Activated naive CD4-positive, alpha-beta T cell treated with anti-CD3 and anti-CD28 coated beads, Interleukin-2, amount 50 U/mL, for 24 hours (primary cell): ENCODE data around the gene PGM2.
"Not testable (repeated sequence)": the region's sequence is repeated elsewhere in the genome, so short reads cannot be mapped to it uniquely, and the experiment has no call there.

Experiments used
- H3K27ac Mint-ChIP-seq: one replicate; pipeline ENCODE4 v1.8.0; 2021; ENCODE audit warnings: mild to moderate bottlenecking, mixed read lengths
- H3K27me3 Mint-ChIP-seq: one replicate; pipeline ENCODE4 v1.8.0; 2021; ENCODE audit warnings: mixed read lengths
- H3K36me3 Mint-ChIP-seq: one replicate; pipeline ENCODE4 v1.8.0; 2021; ENCODE audit warnings: mixed read lengths
- H3K4me1 Mint-ChIP-seq: one replicate; pipeline ENCODE4 v1.8.0; 2021; ENCODE audit warnings: mixed read lengths
- H3K4me3 Mint-ChIP-seq: one replicate; pipeline ENCODE4 v1.8.0; 2021; ENCODE audit warnings: mild to moderate bottlenecking, mixed read lengths
- H3K9me3 Mint-ChIP-seq: one replicate; pipeline ENCODE4 v1.8.0; 2021; ENCODE audit warnings: mixed read lengths

The PGM2 gene

DNA sequence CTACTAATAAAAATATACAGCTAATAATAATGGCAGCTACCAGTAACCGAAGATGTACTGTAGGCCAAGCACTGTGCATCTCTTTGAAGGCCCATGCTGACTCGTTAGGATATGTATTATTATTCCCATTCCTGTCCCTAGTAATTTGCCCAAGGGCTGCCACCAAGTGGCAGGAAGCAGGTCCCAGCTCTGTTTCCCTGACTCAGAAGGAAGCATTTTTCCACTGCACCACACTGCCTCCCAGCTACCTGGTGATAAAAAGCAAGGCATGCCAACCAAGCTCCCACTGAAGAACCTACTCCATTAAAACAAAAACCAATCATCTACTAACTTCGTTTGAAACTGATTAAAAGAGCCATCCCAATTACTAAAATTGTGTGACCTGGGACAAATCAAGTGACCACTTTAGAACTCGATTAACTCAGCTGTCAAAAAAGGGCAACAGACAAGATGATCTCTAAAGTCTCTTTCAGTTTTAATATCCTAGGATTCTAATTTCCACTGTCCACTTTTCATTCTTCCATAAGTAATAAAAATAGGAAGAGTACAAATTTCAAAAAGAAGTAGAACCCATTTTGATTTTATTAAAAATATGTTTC is 24.3 kb upstream of the PGM2 start:
- H3K4me1 Mint-ChIP-seq = no peaks in the 10 kb centered on the region
- no peaks in the 10 kb centered on the region for H3K9me3 Mint-ChIP-seq
- H3K27ac Mint-ChIP-seq = no peak overlapping the region
- no peak overlapping the region for H3K4me3 Mint-ChIP-seq
- no peaks in the 10 kb centered on the region for H3K27me3 Mint-ChIP-seq
- no peaks in the 10 kb centered on the region for H3K36me3 Mint-ChIP-seq

DNA sequence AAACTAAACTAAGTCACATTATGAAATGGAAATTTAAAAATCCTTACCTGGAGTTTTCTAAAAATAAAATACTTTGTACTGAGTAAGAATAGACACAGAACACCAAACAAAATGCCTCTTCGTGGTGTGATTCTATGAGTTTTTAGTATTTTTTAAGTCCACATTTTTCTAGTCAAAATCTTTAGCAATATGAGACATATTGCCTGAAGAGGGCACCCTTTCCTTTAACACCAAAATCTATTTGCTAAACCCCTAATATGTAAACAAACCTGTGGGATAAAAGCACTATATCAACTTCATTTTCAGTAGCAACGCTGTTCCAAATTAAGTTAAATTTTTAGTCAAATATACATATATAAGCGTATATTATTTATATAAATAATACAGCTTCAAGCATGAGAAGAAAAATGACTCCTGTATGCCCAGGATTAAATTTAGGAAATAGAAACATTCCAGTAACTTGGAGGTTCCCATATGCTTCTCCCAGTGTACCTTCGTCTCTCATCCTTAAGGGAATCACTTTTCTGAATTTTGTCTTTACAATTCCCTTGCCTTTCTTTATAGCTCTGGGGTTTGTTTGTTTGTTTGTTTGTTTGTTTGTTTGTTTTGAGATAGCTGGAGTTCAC is 23.0 kb upstream of the PGM2 start:
- no peak overlapping the region for H3K4me3 Mint-ChIP-seq
- no peaks in the 10 kb centered on the region for H3K4me1 Mint-ChIP-seq
- no peak overlapping the region for H3K27ac Mint-ChIP-seq
- H3K9me3 Mint-ChIP-seq = no peaks in the 10 kb centered on the region
- no peaks in the 10 kb centered on the region for H3K27me3 Mint-ChIP-seq
- H3K36me3 Mint-ChIP-seq = no peaks in the 10 kb centered on the region

DNA sequence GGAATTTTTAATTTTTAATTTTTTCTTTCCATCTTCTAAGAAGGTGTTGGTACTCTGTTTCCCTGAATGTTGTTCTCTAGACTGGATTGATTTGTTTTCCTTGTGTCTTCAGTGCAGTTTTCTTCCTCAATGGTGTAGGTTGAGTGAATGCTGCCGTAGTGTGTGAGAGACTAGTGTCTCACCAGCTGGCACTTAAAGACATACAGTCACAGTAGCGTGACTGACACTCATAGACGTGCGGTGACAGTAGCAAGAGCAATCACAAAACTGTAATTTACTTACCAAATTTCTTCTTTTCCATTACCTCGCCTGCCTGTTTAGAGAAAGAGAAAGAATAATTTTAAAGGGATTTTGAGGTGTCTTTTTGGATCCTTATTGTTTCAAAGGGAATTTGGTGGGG is 21.4 kb upstream of the PGM2 start:
- Mint-ChIP-seq H3K27me3 (no peaks in the 10 kb centered on the region), H3K4me3 (no peak overlapping the region), H3K27ac (no peak overlapping the region), H3K9me3 (no peaks in the 10 kb centered on the region), H3K4me1 (no peaks in the 10 kb centered on the region), H3K36me3 (no peaks in the 10 kb centered on the region)

DNA sequence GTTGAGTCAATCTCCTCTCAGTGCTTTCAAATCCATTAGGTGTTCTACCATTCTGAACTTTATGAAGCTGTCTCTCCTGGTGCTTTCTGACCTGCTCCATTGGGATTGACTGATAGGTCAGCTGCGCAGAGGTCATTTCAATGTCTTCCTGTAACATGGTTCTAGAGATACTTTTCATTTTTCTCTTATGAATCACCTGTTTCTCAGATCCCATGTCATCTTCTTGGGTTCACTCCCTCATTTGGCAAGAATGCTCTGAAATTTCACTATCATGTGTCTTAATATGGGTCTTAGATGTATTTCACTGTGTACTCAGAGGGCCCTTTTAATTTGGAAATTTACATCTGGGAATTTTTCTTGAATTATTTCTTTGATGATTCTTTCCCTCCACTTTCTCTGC is 13.8 kb upstream of the PGM2 start:
- H3K4me3 Mint-ChIP-seq = no peak overlapping the region
- no peaks in the 10 kb centered on the region for H3K27me3 Mint-ChIP-seq
- peaks cover 26% of the 10 kb centered on the region for H3K4me1 Mint-ChIP-seq
- H3K27ac Mint-ChIP-seq = no peak overlapping the region
- no peaks in the 10 kb centered on the region for H3K9me3 Mint-ChIP-seq
- no peaks in the 10 kb centered on the region for H3K36me3 Mint-ChIP-seq

DNA sequence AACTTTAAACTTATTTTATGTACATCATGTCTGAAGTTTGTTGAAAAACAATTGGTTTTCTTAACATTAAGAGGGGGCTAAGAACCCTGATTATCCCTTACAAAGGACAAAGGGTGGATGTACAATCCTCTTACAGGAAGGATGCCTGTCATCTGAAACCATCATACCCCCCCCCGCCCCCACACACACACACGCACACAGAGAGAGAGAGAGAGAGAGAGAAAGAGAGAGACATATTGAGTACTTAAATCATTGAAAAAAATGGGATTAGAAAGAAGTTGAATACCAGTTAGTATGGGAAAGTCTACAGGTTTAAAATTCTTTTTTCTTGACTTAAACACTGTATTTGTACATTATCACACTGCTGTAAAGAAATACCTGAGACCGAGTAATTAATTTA is 10.9 kb upstream of the PGM2 start:
- Mint-ChIP-seq H3K36me3 (no peaks in the 10 kb centered on the region), H3K27me3 (no peaks in the 10 kb centered on the region), H3K4me3 (peak overlapping the region; percentile 43), H3K27ac (peak overlapping the region; percentile 85), H3K9me3 (no peaks in the 10 kb centered on the region), H3K4me1 (peaks cover 26% of the 10 kb centered on the region)

DNA sequence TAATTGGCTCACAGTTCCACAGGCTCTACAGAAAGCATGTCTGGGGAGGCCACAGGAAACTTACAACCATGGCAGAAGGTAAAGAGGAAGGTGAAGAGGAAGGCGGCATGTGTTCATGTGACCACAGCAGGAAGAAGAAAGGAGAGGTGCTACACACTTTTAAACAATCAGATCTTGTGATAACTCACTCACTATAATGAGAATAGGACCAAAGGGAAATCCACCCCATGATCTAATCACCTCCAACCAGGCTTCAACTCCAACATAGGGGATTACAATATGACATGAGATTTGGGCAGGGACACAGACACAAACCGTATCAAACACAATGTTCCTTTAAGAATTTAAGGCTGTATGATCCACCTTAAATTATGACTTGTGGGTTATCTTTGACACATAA is 10.5 kb upstream of the PGM2 start:
- Mint-ChIP-seq H3K27ac (peak overlapping the region; percentile 85), H3K4me1 (peaks cover 26% of the 10 kb centered on the region), H3K36me3 (no peaks in the 10 kb centered on the region), H3K9me3 (no peaks in the 10 kb centered on the region), H3K4me3 (peak overlapping the region; percentile 43), H3K27me3 (no peaks in the 10 kb centered on the region)

DNA sequence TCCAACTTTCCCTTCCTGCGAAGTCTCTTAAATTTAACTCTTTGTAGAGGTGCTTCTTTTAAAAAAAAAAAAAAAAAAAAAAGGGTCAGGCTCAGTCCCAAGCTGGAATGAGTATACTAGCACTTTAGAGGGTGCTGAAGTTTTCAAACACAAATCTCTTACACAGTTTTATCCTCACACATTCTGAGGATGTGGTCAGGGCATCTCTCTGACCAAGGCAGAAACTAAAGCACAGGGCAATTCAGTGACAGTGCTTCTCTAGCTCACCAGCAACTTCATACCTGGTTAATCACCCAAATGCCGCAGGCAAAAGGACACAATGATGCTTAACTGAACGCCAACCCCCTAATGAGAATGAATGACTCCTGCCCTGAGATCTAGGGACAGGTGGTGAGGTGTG is 9.8 kb upstream of the PGM2 start:
- Mint-ChIP-seq H3K27ac (peak overlapping the region; percentile 68), H3K4me3 (no peak overlapping the region), H3K4me1 (peaks cover 26% of the 10 kb centered on the region)

DNA sequence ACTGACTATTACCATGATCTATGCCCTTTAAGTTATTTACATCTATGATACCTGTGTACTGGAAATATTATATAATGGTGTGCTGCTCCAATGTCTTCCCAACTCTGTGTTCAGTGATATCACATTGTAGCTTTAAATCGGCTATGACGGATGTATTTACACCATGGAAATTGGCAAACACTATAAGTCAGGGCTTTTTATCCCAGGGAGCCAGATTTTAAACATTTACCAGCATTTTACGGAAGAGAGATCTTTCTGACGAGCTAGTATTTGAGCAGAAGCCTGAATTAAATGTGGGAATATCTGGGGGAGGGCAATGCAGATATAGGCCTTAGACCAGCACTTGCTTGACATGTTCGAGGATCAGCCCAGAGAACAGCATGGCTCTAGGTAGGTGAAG is 7.7 kb upstream of the PGM2 start:
- no peak overlapping the region for H3K4me3 Mint-ChIP-seq
- no peaks in the 10 kb centered on the region for H3K36me3 Mint-ChIP-seq
- peaks cover 32% of the 10 kb centered on the region for H3K4me1 Mint-ChIP-seq
- no peaks in the 10 kb centered on the region for H3K27me3 Mint-ChIP-seq
- H3K27ac Mint-ChIP-seq = no peak overlapping the region
- no peaks in the 10 kb centered on the region for H3K9me3 Mint-ChIP-seq

More for the DNA sequence above, 9.8 kb upstream of the PGM2 start:
- Mint-ChIP-seq H3K36me3 (no peaks in the 10 kb centered on the region), H3K9me3 (no peaks in the 10 kb centered on the region), H3K27me3 (no peaks in the 10 kb centered on the region)

DNA sequence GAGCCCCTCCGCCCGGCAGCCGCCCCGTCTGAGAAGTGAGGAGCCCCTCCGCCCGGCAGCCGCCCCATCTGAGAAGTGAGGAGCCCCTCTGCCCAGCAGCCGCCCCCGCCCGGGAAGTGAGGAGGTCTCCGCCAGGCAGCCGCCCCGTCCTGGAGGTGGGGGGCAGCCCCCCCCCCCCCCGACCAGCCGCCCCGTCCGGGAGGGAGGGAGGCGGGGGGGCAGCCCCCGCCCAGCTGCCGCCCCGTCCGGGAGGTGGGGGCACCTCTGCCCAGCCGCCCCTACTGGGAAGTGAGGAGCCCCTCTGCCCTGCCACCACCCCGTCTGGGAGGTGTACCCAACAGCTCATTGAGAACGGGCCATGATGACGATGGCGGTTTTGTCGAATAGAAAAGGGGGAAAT is 6.0 kb upstream of the PGM2 start:
- not testable (repeated sequence) for H3K4me3 Mint-ChIP-seq, H3K9me3 Mint-ChIP-seq, H3K27me3 Mint-ChIP-seq, H3K27ac Mint-ChIP-seq, H3K36me3 Mint-ChIP-seq
- peaks cover 31% of the 10 kb centered on the region for H3K4me1 Mint-ChIP-seq

DNA sequence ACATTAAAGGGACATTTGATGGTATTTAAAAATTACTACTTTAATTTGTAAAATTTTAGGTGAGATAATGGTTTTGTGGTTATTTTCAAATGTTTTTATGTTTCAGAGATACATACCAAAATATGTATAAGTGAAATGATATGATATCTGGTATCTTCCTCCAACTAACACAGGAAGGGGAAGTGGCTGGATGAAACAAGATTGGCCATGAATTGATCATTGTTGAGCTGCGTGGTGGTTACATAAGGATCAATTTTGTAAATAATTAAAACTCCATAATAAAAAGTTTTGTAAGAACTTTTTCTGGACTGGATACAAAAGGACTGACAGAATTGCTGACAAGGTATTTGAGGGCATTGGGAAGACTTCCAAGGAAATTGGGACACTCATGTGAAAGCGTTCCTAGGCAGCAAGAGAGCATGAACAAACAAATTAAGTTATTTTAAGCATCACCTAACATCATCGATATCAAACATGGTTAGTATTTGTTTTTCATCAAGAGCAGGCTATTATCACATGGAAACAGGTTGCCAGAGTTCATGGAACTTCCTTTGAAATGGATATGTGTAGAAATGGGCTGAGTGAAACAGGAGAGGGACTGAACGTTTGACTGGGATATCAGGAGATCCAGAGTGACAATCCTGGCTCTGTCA is 4.4 kb upstream of the PGM2 start:
- Mint-ChIP-seq H3K4me3 (no peak overlapping the region), H3K27me3 (no peaks in the 10 kb centered on the region), H3K36me3 (no peaks in the 10 kb centered on the region), H3K9me3 (no peaks in the 10 kb centered on the region), H3K27ac (no peak overlapping the region), H3K4me1 (peaks cover 22% of the 10 kb centered on the region)

DNA sequence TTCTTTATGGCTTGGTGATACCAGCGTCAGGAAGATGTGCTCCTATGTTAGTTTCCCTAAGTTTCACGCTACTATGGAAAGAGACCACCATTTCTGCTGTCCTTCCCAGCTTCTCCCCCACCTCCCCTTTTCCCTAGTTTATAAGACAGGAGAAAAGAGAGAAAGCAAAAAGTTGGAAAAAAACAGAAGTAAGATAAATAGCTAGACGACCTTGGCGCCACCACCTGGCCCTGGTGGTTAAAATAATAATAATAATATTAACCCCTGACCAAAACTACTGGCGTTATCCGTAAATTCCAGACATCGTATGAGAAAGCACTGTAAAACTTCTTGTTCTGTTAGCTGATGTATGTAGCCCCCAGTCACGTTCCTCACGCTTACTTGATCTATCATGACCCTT is 985 bp upstream of the PGM2 start:
- not testable (repeated sequence) for H3K9me3 Mint-ChIP-seq, H3K27me3 Mint-ChIP-seq, H3K36me3 Mint-ChIP-seq
- H3K4me3 Mint-ChIP-seq = peak overlapping the region; percentile 93
- H3K4me1 Mint-ChIP-seq = peaks cover 48% of the 10 kb centered on the region
- peak overlapping the region; percentile 97 for H3K27ac Mint-ChIP-seq

DNA sequence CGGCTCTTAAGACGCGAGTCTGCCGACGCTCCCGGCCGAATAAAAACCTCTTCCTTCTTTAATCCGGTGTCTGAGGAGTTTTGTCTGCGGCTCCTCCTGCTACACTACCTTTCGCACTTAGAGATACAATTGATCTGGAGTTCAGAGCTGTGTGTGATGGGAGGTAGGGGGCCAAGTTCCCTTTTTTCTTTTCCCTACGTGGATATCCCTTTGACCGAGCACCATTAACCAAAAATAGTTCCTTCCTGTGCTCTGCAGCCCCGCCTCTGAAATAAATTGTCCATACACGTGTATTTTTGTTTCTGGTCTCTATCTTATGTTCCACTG is 555 bp upstream of the PGM2 start:
- peak overlapping the region; percentile 97 for H3K27ac Mint-ChIP-seq
- H3K36me3 Mint-ChIP-seq = peaks cover 10% of the 10 kb centered on the region
- H3K27me3 Mint-ChIP-seq = no peaks in the 10 kb centered on the region

DNA sequence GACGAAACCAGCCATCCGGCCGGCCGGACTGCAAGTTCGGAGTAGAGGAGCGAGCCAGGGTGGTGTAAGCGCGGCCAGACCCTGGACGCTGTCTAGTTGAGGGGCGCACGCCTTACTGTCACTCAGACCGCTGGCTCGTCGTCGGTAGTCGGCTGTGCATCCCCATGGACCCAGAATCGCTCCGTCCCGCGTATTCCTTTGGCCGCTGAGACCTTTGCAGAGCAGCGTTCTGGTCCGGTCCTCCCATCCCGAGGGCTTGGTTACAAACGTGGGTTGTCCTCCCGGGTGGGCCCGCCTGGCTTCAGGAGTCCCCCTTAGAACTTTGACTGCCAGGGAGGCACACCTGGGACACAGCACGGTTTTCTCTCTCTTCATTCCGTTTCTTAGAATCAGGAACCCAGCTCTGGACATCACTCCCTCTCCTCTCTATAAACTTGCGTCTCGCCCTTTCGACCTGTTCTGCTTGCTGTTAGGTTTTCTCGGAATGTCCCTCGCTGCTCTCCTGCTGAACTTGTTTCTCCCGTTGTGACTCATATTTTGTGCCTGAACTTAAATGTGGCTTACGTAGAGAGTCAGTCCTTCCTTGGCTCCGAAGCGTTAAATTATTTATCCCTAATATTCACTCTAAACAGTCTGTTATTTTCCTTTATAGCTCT is 672 bp downstream of the PGM2 start:
- Mint-ChIP-seq H3K4me1 (peaks cover 53% of the 10 kb centered on the region), H3K27me3 (no peaks in the 10 kb centered on the region), H3K9me3 (no peaks in the 10 kb centered on the region), H3K27ac (peak overlapping the region; percentile 97), H3K4me3 (peak overlapping the region; percentile 93), H3K36me3 (peaks cover 18% of the 10 kb centered on the region)

More for the DNA sequence above, 555 bp upstream of the PGM2 start:
- Mint-ChIP-seq H3K4me3 (peak overlapping the region; percentile 93), H3K4me1 (peaks cover 48% of the 10 kb centered on the region), H3K9me3 (no peaks in the 10 kb centered on the region)

DNA sequence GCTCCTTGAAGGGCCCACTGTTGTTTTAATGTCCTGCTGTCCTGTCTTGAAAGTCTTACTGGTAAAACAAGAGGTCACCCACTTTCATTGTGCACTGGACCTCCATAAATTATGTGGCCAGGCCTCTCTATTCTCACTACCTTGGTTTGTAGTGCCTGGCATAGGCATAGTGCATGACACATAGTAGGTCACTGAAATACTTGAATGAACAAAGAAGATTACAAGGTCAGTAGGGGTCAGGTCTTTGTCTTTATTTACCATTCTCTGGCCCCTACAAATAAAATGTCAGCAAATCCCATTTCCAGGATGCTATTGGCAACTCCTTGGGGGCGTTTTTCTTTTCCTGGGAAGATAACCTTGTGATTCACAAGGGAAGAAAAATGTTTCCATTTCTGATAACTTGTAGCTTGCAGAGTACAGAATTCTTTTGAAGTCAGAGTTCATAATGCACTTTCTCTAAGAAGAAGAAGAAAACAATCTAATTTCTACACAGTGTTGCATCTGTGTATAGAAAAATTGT is 1.4 kb downstream of the PGM2 start:
- H3K27me3 Mint-ChIP-seq = no peaks in the 10 kb centered on the region
- no peaks in the 10 kb centered on the region for H3K9me3 Mint-ChIP-seq
- peaks cover 18% of the 10 kb centered on the region for H3K36me3 Mint-ChIP-seq
- peak overlapping the region; percentile 93 for H3K4me3 Mint-ChIP-seq
- H3K4me1 Mint-ChIP-seq = peaks cover 49% of the 10 kb centered on the region
- peak overlapping the region; percentile 97 for H3K27ac Mint-ChIP-seq

DNA sequence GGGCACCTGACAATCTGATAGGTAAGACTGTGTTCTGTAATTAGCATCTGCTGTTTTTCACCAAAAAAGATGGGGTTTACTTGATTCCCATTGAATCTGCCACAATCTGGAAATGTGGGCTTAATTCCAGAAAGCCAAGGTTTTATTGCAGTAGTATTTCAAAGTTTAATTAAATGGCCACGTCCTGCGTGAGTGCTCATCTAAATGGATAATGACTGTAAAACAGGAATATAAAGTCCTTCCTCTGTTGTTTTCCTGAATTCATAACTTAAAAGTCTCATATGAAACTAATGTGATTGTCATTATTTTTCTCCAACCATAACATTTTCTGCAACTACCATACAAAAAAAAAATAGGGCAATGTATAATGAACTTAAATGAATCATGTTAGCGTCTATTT is 2.4 kb downstream of the PGM2 start:
- no peaks in the 10 kb centered on the region for H3K9me3 Mint-ChIP-seq
- H3K27ac Mint-ChIP-seq = no peak overlapping the region
- peaks cover 49% of the 10 kb centered on the region for H3K4me1 Mint-ChIP-seq
- no peaks in the 10 kb centered on the region for H3K27me3 Mint-ChIP-seq
- peaks cover 18% of the 10 kb centered on the region for H3K36me3 Mint-ChIP-seq
- peak overlapping the region; percentile 93 for H3K4me3 Mint-ChIP-seq

DNA sequence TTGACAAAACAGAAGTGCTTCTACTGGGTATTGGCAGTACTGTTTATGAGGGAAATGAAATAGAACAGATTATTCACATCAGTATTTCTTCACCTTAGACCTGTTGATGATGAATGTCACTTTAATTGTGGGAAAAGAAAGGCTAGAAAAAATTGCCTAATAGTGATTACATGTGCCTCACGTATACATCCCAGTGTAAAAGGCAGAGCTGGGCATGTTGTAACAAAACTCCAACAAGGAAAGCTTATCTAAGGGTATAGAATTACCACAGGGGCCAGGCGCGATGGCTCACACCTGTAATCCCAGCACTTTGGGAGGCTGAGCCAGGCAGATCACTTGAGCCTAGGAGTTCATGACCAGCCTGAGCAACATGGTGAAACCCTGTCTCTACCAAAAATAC is 4.2 kb downstream of the PGM2 start:
- Mint-ChIP-seq H3K4me3 (no peak overlapping the region), H3K27me3 (no peaks in the 10 kb centered on the region), H3K4me1 (peaks cover 44% of the 10 kb centered on the region), H3K27ac (no peak overlapping the region), H3K9me3 (no peaks in the 10 kb centered on the region), H3K36me3 (peaks cover 20% of the 10 kb centered on the region)
